Right lobe of liver (tissue), 4 donors: Measurements from ENCODE around the gene RALGAPA2.

Source experiments
- POLR2A ChIP-seq: fragments of 450-650 bp; IDR thresholded peaks from one replicate; pipeline ENCODE4 v1.6.1; 2017; ENCODE audit warnings: antibody characterized with exemption, mild to moderate bottlenecking
- TF ChIP-seq, protein P1 (sequence below), 4 donors: fragments of 200-600 bp in 3 of 4; fragments of 450-650 bp in 1 of 4; IDR thresholded peaks; one replicate each; pipeline versions ENCODE4 v1.5.1 to v1.8.0; 2016 to 2022; ENCODE audit warnings: antibody characterized with exemption in 4 of 4, mild to moderate bottlenecking in 2 of 4
- donor health status: DM: no; HTN: no; CAD: no.
- donor health status: DM: no; HTN: no; CAD: no.
- donor health status: DM: no; HTN: yes; CAD: no.

DNA sequence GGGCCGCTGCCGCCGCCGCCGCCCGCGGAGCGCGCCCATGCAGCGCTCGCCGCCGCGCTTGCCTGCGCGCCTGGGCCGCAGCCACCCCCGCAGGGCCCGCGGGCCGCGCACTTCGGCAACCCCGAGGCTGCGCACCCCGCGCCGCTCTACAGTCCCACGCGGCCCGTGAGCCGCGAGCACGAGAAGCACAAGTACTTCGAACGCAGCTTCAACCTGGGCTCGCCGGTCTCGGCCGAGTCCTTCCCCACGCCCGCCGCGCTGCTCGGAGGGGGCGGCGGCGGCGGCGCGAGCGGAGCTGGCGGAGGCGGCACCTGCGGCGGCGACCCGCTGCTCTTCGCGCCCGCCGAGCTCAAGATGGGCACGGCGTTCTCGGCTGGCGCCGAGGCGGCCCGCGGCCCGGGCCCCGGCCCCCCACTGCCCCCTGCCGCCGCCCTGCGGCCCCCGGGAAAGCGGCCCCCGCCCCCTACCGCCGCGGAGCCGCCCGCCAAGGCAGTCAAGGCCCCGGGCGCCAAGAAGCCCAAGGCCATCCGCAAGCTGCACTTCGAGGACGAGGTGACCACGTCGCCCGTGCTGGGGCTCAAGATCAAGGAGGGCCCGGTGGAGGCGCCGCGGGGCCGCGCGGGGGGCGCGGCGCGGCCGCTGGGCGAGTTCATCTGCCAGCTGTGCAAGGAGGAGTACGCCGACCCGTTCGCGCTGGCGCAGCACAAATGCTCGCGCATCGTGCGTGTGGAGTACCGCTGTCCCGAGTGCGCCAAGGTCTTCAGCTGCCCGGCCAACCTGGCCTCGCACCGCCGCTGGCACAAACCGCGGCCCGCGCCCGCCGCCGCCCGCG is 343.8 kb downstream of the RALGAPA2 start:
- TF ChIP-seq, protein P1, sequence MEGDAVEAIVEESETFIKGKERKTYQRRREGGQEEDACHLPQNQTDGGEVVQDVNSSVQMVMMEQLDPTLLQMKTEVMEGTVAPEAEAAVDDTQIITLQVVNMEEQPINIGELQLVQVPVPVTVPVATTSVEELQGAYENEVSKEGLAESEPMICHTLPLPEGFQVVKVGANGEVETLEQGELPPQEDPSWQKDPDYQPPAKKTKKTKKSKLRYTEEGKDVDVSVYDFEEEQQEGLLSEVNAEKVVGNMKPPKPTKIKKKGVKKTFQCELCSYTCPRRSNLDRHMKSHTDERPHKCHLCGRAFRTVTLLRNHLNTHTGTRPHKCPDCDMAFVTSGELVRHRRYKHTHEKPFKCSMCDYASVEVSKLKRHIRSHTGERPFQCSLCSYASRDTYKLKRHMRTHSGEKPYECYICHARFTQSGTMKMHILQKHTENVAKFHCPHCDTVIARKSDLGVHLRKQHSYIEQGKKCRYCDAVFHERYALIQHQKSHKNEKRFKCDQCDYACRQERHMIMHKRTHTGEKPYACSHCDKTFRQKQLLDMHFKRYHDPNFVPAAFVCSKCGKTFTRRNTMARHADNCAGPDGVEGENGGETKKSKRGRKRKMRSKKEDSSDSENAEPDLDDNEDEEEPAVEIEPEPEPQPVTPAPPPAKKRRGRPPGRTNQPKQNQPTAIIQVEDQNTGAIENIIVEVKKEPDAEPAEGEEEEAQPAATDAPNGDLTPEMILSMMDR (IDR thresholded peaks at IDR 0.05), result no peak
- TF ChIP-seq POLR2A, result no peak
